ENCODE data around the gene CDC123. TPM values are rescaled to one million over a fixed set of nuclear protein-coding genes. Genes with fewer than 3 reads are reported as not detected.
"Not testable (repeated sequence)": the region's sequence is repeated elsewhere in the genome, so short reads cannot be mapped to it uniquely, and the experiment has no call there.

CDC123 gene
- 217 and 219 TPM in 2 replicates for total RNA-seq (2014; rRNA removed; shearing (Covaris generic))

- peak; percentile 91 for DNase-seq (ENCODE audit: low read depth)
Measured at GRCh38 chr10:12195603-12196506, at the start of gene CDC123, which contains the start of gene NUDT5. Gene CDC123, plus strand, starts transcription at chr10:12196188. Its CDS starts 58 bp downstream, at chr10:12196246. Gene NUDT5, minus strand, starts transcription at chr10:12195891. Its CDS starts 9,600 bp downstream, at chr10:12186291.

DNA sequence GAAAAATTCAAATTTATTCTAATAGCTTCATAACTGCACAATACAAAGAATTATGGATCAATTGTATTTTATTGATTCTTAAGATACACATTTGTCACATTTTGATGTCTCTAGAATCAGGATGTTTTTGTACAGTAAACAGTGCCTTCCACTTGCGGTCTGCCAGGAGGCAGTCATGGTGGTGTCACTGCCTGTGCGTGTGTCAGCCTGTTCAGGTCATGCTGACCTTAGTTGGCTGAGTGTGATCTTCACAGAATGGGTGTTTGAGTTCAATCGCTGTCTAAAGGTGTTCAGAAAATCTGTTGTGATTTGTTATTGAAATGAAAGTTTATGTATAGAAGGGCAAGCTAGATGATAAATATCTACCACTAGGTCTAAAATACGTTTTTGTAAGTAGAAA is 45.8 kb upstream of the CDC123 start:
- no peak for DNase-seq (ENCODE audit: low read depth)

GRCh38 chr10:12154516-12154915 is 41.5 kb upstream of the CDC123 start:
- DNase-seq (ENCODE audit: low read depth): no peak

DNA sequence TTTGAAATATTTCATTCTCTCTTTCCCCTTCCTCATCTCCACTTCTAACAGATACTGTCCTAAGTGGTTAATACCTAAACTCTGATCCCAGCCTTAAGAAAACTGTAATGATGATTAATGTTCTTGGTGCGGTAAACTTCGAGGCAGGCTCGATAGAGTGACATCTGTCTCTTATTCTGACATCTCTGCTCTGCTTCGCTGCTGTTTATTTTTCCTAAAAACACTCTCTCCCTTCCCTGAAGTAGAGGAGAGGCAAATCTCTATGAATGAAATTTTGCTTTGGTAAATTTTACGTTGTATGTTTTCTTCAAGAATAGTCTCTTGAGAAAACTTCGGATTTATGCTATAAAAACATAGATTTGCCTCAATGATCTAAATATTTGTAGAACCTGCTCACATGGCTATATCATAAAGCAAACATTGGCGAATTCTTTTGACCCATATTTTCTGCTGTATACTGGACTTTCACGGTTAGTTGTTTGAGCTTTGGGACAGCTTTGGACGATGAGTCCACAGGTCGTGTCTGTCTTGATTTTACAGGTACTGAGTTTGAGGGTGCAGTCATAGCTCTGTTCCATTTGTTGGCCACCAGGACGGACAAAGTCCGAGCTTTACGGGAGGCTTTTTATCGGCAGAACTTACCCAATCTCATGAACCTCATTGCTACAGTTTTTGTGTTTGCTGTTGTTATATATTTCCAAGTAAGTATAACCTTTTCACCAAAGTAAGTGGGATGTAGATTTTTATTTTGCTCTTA is 39.4 kb upstream of the CDC123 start:
- DNase-seq (ENCODE audit: low read depth): no peak

DNA sequence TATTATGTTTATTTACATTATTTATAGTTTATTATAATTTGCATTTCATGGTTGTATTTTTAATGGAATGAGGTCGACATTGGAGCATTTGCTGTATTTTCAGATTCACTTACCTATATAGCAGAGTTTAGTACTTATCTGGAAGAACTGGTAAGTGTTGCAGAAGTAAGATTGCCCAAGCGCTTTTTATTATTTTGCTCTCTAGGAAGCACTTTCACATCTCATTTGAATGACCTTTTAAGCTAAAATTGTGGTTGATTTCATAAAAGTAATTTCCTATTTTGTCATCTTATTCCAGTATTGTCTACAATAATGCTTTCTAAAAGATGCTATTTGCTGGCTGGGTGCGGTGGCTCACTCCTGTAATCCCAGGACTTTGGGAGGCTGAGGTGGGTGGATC is 37.9 kb upstream of the CDC123 start:
- no peak for DNase-seq (ENCODE audit: low read depth)

- DNase-seq (ENCODE audit: low read depth): no peak
Measured at GRCh38 chr10:12160664-12161063, 35.3 kb upstream of the CDC123 start.

DNA sequence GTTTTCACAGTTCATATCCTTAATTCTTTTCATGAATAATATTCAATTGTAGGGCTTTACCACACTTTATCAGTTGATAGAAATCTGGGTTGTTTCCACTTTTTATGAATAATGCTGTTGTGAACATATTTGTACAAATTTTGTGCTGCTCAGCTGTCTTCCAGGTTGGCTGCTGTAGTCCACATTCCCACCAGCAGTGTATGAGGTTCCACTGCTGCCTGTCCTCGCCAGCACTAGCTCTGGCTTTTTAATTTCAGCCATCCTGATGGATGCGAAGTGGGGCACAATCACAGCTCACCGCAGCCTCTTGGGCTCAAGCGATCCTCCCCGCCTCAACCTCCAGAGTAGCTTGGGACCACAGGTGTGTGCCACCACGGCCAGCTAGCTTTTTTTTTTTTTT is 33.1 kb upstream of the CDC123 start:
- no peak for DNase-seq (ENCODE audit: low read depth)

DNA sequence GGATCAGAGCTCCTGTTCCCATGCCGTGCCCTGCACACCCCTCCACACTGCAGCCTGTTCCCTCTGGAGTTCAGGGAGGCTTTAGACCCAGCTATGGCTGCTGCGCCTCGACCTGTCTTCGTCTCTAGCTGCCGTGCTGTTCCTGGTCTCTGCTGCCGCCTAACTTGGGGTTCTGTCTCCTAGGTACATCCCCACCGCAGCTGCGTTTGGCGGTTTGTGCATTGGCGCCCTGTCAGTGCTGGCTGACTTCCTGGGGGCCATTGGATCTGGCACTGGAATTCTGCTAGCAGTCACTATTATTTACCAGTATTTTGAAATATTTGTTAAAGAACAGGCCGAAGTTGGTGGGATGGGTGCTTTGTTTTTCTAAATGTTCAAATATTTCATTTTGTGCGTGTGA is 31.9 kb upstream of the CDC123 start:
- DNase-seq (ENCODE audit: low read depth): no peak

GRCh38 chr10:12165036-12165435 is 31.0 kb upstream of the CDC123 start:
- DNase-seq (ENCODE audit: low read depth): no peak

DNA sequence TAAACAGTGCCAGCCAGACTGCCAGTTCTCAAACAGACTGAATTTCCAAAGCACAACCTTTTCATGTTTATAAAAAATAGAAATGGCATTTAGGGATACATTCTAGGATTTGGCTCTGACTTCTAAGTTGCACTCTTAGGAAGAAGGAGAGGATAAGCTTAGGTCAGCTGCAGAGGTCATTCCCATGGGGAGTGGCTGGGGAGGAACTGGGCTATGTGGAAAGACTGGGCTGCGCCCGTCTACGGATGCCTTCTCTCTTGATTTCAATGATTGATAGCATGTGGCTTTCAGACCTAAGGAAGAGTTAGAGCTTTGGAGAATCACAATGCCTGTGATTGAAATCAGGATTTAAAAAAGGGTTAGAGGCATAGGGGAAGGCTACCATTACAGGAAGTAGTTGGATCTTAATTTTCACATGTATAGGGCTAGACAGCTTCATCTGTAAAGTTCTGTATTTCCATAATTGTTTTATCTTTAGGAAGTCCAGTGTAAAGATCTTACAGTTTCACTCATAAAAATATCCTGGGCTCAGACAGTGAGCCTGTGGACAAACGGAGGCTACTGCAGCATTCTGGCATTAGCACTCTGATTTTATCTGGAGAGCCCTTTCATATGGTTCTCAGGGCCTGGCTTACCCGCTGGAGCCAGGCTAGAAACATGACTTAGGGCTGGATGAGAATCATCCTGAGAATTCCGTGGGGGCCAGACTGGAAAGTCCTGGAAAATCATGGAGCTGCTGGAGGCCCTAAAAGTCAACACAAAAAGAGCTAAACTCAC is 29.8 kb upstream of the CDC123 start:
- DNase-seq (ENCODE audit: low read depth): no peak

GRCh38 chr10:12171512-12171911 is 24.5 kb upstream of the CDC123 start:
- not testable (repeated sequence) for DNase-seq (ENCODE audit: low read depth)

DNA sequence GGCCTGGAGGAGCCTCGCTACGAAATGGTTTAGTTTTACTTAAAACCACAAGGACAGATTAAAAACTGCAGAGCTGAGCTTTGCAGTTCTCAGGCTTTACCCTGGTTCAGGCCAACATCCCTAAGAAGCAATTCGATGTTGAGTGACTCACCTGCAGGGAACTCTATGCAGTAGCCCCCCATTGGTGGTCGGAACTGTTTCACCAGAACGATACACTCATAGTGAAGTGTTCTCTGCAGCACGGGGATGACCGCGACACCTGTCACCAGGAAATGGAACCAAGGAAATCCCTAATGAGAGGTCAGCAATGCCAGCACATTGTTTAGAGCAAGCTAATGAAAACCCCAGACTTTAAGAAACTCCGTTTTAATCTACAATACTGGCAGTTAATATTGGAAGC is 18.3 kb upstream of the CDC123 start:
- DNase-seq (ENCODE audit: low read depth): peak; percentile 7

- no peak for DNase-seq (ENCODE audit: low read depth)
Measured at GRCh38 chr10:12179606-12180170, 16.3 kb upstream of the CDC123 start.

- no peak for DNase-seq (ENCODE audit: low read depth)
Measured at GRCh38 chr10:12180221-12180974, 15.6 kb upstream of the CDC123 start.

GRCh38 chr10:12181065-12181775 is 14.8 kb upstream of the CDC123 start:
- DNase-seq (ENCODE audit: low read depth): peak; percentile 73

DNA sequence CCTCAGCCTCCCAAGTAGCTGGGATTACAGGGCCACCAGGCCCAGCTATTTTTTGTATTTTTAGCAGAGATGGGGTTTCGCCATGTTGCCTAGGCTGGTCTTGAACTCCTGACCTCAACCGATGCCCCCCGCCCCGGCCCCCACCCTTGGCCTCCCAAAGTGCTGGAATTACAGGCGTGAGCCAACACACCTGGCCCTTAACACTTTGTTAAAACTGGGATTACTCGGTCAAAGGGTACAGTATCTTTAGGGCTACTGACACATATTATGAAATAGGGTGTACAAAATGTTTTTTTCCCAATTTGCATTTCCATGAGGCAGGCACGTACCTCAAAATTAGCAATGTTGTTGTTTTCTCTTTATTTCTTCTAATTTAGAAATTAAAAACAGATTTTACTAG is 11.8 kb upstream of the CDC123 start:
- no peak for DNase-seq (ENCODE audit: low read depth)

DNA sequence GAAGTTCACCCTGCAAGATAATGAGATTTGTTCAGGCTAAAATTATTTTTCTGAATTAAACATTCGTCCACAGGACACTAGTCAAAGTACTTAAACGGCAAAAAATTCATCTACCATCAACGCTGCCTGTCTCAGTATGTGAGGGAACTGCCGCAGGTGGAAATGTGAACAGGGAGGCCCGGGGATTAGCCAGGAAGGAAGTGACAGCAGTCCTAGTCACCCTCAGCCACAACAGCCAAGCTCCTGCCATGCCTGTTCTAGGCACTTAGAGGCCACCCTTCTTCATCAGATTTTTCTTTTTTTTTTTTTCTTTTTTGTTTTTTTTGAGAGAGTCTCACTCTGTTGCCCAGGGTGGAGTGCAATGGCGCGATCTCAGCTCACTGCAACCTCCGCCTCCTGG is 9.7 kb upstream of the CDC123 start:
- DNase-seq (ENCODE audit: low read depth): peak; percentile 18

GRCh38 chr10:12187321-12187905 is 8.6 kb upstream of the CDC123 start:
- DNase-seq (ENCODE audit: low read depth): no peak

DNA sequence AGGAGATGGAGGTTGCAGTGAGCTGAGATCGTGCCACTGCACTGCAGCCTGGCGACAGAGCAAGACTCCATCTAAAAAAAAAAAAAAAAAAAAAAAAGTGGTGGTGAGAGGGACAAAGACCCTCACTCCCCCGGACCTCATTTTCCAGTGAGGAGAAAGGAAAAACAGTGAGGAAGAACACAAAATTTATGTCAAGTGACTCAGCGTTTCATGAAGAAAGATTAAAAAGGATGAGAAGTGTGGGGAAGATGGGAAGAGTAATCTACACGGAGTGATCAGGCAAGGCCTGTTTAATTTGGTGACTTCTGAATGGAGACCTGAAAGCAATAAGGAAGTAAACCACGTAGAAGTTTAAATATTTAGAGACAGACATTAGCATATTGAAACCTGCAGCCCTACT is 7.3 kb upstream of the CDC123 start:
- DNase-seq (ENCODE audit: low read depth): no peak

DNA sequence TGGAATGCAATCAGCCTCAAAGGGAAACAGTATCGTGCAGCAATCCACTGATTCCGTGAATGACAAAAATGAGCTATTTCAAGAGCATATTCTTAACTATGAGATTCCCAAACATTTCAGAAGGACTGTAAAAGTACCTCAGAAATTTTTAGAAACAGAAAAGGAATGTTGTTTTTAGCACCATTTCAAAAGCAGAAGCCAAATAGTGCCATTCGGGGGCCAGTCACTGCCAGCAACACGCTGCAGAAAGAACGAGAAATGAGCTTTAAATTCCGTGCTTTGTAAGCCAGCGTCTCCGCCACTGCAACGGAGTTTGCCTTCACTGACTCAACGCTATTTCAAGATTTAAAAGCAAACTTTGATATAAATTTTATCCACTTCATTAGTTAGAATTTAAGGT is 6.6 kb upstream of the CDC123 start:
- no peak for DNase-seq (ENCODE audit: low read depth)

Data from RPMI7951 (cell line).